NCI-H2227 treated with DMSO at 0.1 percent for 48 hours (cell line): ENCODE measurements around the gene PSMD4.
A peak's percentile ranks its signal among the peaks of the same experiment; 100 is the strongest.
"Not testable (repeated sequence)": the region's sequence is repeated elsewhere in the genome, so short reads cannot be mapped to it uniquely, and the experiment has no call there.

Experiments used
- DNase-seq: peaks from one replicate; lab custom pipeline; 2025; lab: John Stamatoyannopoulos, UW

The PSMD4 gene

GRCh38 chr1:151273924-151274466 is 19.5 kb downstream of the PSMD4 start:
- DNase-seq: no peak

- not testable (repeated sequence) for DNase-seq
Observed at GRCh38 chr1:151275341-151275740, 20.8 kb downstream of the PSMD4 start.

DNA sequence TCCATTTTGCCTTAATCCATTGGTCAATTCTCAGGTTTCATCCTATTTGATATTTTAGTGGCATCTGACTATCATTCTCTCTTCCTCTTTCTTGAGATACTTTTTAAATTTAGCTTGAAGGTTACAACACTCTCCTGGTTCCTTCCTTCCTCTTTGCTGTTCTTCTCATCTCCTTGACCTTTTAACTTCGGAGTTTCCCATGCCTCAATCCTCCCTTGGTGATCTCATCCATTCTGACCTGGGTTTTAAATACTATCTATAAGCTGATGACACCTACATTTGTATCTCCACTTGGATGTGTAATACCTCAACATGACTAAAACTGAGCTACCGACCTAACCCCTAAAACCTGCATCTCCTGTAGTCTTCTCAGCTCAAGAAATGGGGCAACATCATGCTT is 22.7 kb downstream of the PSMD4 start:
- no peak for DNase-seq

GRCh38 chr1:151281225-151281968 is 26.9 kb downstream of the PSMD4 start:
- peak; percentile 97 for DNase-seq

DNA sequence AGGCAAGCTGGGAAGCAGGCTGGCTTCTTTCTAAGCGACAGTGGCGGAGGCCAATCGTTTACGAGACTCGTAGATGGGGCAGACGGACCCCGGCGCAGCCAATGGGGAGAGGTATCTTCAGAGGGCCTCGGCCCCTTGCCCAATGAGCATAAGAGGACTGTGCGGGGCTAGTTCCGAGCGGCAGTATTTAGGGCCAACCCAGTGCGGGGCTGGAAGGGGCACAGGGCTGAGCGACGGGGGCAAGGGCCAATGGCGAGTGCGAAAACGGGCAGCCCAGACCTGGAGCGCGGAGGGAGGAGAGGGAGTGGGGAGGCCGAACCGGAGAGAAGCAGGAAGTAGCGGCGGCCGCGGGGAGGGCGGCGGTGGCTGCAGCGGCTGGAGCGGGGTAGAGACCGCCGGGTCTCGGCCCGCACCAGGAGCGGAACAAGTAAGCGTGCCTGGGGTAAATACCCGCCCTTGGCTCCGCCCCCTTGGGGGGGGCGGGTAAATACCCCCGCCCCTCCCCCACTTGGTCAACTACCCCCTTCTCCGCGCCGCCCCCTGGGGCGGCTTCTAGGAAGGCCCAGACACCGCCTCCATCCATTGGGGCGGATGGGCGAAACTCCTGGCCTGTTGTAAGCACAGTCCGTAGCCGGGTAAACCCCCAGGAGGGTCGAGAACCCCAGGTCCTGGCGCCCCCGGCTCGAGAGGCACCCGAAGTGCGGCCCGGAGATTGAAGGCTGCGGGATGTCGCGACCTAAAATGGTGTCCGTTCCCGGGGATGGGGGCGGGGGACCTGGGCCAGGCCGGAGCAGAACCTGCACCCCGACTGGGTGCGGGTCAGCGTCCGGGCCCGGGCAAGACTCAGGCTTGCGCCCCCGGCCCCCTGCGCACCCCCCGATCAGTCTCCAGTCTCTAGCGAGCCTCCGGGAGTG is 27.7 kb downstream of the PSMD4 start, which contains the start of gene ZNF687:
TSS of gene ZNF687 (plus strand) at position 331 of the 914 bp plus-strand sequence. CDS start 3,993 bp downstream, outside the sequence.
- DNase-seq: peak; percentile 99

- no peak for DNase-seq
Observed at GRCh38 chr1:151282883-151283725, 28.6 kb downstream of the PSMD4 start.

DNA sequence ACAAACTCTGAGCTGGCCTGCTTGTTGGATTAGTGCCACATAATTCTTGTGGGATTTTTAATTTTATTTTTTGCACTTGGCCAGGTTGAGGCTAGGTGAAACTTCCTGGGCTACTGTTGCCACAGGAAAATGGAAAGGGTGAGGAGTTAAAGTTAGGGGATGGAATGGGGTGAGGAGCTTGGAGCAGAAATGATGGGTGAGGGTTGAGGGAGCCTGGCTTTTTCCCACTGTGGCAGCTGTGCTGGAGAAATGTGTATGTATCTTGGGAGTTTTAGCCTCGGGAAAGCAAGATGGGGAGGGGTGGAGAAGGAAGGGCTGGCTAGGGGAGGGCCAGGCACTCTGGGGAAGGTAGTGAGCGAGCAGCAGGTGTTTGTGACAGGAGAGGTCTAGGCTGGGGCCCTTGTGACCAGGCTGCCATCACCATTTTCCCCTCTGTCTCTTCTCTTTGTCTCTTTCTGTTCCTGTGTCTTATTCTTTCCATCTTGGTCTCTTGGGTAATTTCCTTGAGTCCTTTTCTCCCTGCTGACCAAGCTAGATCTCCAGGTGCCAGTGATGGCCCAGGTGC is 29.6 kb downstream of the PSMD4 start:
- no peak for DNase-seq

GRCh38 chr1:151286619-151287340 is 32.2 kb downstream of the PSMD4 start:
- DNase-seq: no peak

GRCh38 chr1:151287341-151287699 is 32.8 kb downstream of the PSMD4 start:
- no peak for DNase-seq

DNA sequence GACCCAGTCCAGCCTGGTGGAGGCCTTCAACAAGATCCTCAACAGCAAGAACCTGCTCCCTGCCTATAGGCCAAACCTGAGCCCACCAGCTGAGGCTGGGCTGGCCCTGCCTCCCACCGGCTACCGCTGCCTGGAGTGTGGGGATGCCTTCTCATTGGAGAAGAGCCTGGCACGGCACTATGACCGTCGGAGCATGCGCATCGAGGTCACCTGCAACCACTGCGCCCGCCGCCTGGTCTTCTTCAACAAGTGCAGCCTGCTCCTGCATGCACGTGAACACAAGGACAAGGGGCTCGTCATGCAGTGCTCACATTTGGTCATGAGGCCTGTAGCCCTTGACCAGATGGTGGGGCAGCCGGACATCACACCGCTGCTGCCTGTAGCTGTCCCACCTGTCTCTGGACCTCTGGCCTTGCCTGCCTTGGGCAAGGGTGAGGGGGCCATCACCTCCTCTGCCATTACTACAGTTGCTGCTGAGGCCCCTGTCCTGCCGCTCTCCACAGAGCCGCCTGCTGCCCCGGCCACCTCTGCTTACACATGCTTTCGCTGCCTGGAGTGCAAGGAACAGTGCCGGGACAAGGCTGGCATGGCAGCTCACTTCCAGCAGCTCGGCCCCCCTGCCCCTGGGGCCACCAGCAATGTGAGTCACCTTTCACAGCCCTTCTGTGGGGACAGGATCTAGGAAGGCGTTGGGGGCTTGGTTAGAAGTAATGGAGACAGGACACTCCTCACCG is 33.4 kb downstream of the PSMD4 start:
- DNase-seq: no peak

DNA sequence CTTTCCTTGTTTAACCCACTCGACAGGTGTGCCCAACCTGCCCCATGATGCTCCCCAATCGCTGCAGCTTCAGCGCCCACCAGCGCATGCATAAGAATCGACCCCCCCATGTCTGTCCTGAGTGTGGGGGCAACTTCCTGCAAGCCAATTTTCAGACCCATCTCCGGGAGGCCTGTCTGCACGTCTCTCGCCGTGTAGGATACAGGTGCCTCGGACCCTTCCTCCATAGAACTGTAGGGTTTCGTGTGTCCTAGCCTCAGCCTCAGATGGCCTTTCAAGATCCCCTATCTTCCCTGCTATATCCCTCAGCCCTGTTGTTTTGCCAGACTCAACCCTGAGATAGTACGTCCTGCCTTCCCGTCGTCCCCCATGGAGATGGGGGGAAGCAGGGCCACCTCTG is 34.0 kb downstream of the PSMD4 start:
- no peak for DNase-seq

- no peak for DNase-seq
Observed at GRCh38 chr1:151289080-151289935, 34.8 kb downstream of the PSMD4 start.

- no peak for DNase-seq
Observed at GRCh38 chr1:151289991-151290708, 35.6 kb downstream of the PSMD4 start.

DNA sequence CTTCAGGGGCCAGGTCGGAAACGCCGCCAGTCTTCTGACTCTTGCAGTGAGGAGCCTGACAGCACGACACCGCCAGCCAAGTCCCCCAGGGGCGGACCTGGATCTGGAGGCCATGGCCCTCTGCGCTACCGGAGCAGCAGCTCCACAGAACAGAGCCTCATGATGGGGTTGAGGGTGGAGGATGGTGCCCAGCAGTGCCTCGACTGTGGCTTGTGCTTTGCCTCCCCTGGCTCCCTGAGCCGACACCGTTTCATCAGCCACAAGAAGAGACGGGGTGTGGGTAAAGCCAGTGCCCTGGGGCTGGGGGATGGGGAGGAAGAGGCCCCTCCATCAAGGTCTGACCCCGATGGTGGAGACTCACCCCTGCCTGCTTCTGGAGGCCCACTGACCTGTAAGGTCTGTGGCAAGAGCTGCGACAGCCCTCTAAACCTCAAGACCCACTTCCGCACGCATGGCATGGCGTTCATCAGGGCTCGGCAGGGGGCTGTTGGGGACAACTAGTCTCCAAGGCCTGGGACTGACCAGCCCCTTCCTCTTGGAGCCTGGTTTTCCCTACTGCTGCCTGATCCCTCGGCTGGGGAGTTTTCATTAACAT is 36.3 kb downstream of the PSMD4 start:
- no peak for DNase-seq

GRCh38 chr1:151292207-151293030 is 37.9 kb downstream of the PSMD4 start:
- no peak for DNase-seq

GRCh38 chr1:151293093-151293492 is 38.6 kb downstream of the PSMD4 start:
- DNase-seq: no peak
